H1 (cell line): ENCODE measurements around the gene WDR41. TPM values are rescaled to one million over a fixed set of nuclear protein-coding genes. Genes with fewer than 3 reads are reported as not detected.

Experiments
- CTCF ChIA-PET: fragments of 300-600 bp; sonication (Branson Sonifier 250); formaldehyde crosslinking; loops from one replicate; lab custom pipeline; 2021; ENCODE audit not compliant: partially characterized antibody; lab: Charles Lee
- POLR2A ChIA-PET: fragments of 300-600 bp; sonication (Branson Sonifier 250); formaldehyde crosslinking; loops from one replicate; lab custom pipeline; 2021; ENCODE audit warnings: inconsistent platforms; ENCODE audit not compliant: partially characterized antibody; lab: Charles Lee
- DNase-seq, 2 experiments: peaks; one replicate each; pipeline versions ENCODE4 v3.0.0 to v3.0.0-alpha.2; 2010 to 2022; ENCODE audit warnings: low spot score in 2 of 2, low read depth in 1 of 2, mixed read lengths in 1 of 2
- FAIRE-seq: peaks from 2 replicates; lab custom pipeline; 2011; peaks lifted over from hg19 to GRCh38; lab: Jason Lieb, UNC
- H2AFZ ChIP-seq: 2 replicates; pipeline ENCODE4 v1.8.1; 2012; ENCODE audit warnings: low read length, inconsistent platforms
- H2AK5ac ChIP-seq: 2 replicates; pipeline ENCODE4 v1.6.1; 2013; ENCODE audit warnings: low read depth, low read length
- H2BK120ac ChIP-seq: replicated peaks from 2 replicates; pipeline ENCODE3; 2013; ENCODE audit warnings: low read depth, low read length, inconsistent platforms
- H2BK12ac ChIP-seq: 2 replicates; pipeline ENCODE4 v1.6.1; 2013; ENCODE audit warnings: low read depth, low read length
- H2BK15ac ChIP-seq: 2 replicates; pipeline ENCODE4 v1.6.1; 2013; ENCODE audit warnings: low read length
- H2BK20ac ChIP-seq: 2 replicates; pipeline ENCODE4 v1.6.1; 2013; ENCODE audit warnings: low read length
- H2BK5ac ChIP-seq: 2 replicates; pipeline ENCODE4 v1.6.1; 2013; ENCODE audit warnings: low read depth, low read length
- H3K14ac ChIP-seq: 2 replicates; pipeline ENCODE4 v1.6.1; 2013; ENCODE audit warnings: inconsistent platforms; ENCODE audit not compliant: insufficient read length
- H3K18ac ChIP-seq: 2 replicates; pipeline ENCODE4 v1.6.1; 2013; ENCODE audit warnings: low read length; ENCODE audit errors: extremely low read depth
- H3K23ac ChIP-seq: 2 replicates; pipeline ENCODE4 v1.6.1; 2013; ENCODE audit warnings: inconsistent platforms; ENCODE audit not compliant: insufficient read length
- H3K23me2 ChIP-seq: 2 replicates; pipeline ENCODE4 v1.6.1; 2013; ENCODE audit warnings: low read depth, low read length
- H3K27ac ChIP-seq: 2 replicates; pipeline ENCODE4 v1.6.1; 2011; ENCODE audit warnings: low read depth, low read length, inconsistent platforms
- H3K27me3 ChIP-seq, 4 experiments: replicated peaks in 1 of 4; 1 replicate in 1 of 4; 2 replicates in 3 of 4; pipeline versions ENCODE4 v1.6.1 to v1.8.1; 2011 to 2013; ENCODE audit warnings: low read length in 3 of 4, mild to moderate bottlenecking in 3 of 4, inconsistent platforms in 2 of 4, mixed read lengths in 2 of 4, moderate library complexity in 1 of 4; ENCODE audit not compliant: control insufficient read depth in 3 of 4, insufficient read depth in 3 of 4; ENCODE audit errors: extremely low read depth in 1 of 4
- H3K36me3 ChIP-seq, 4 experiments: 2 replicates each; pipeline versions ENCODE4 v1.6.1 to v1.8.1; 2011 to 2013; ENCODE audit warnings: mild to moderate bottlenecking in 4 of 4, low read length in 3 of 4, moderate library complexity in 2 of 4, control low read depth in 1 of 4, inconsistent platforms in 1 of 4; ENCODE audit not compliant: insufficient read depth in 4 of 4, control insufficient read depth in 2 of 4
- H3K4ac ChIP-seq: replicated peaks from 2 replicates; pipeline ENCODE3; 2013; ENCODE audit warnings: low read length, low read depth, mixed read lengths, inconsistent platforms; ENCODE audit not compliant: insufficient read length
- H3K4me1 ChIP-seq, 4 experiments: replicated peaks in 1 of 4; 1 replicate in 1 of 4; 2 replicates in 3 of 4; pipeline versions ENCODE4 v1.6.1 to v1.8.1; 2011 to 2013; ENCODE audit warnings: low read length in 3 of 4, inconsistent platforms in 2 of 4, mixed read lengths in 1 of 4; ENCODE audit not compliant: insufficient read depth in 4 of 4, control insufficient read depth in 3 of 4
- H3K4me2 ChIP-seq, 2 experiments: 2 replicates each; pipeline versions ENCODE4 v1.6.1 to v1.8.1; 2011 to 2013; ENCODE audit warnings: low read depth in 2 of 2, low read length in 2 of 2, control low read depth in 1 of 2, inconsistent platforms in 1 of 2, mild to moderate bottlenecking in 1 of 2; ENCODE audit not compliant: insufficient read depth in 1 of 2
- H3K4me3 ChIP-seq, 4 experiments: fragments of 200-600, 300-600 bp in 1 of 4; sonication (generic), shearing (Covaris generic), sonication (Bioruptor Twin) in 1 of 4; 2 replicates each; pipeline versions ENCODE4 v1.5.1 to v1.8.1; 2011 to 2016; ENCODE audit warnings: low read length in 4 of 4, low read depth in 3 of 4, control low read depth in 2 of 4, inconsistent platforms in 2 of 4, mild to moderate bottlenecking in 2 of 4, mixed read lengths in 1 of 4, moderate library complexity in 1 of 4; ENCODE audit not compliant: insufficient read depth in 2 of 4; ENCODE audit errors: extremely low read depth in 1 of 4
- H3K56ac ChIP-seq: replicated peaks from 2 replicates; pipeline ENCODE3; 2013; ENCODE audit warnings: low read depth, mild to moderate bottlenecking, mixed read lengths, low read length, inconsistent platforms; ENCODE audit not compliant: insufficient read length
- H3K79me1 ChIP-seq: 2 replicates; pipeline ENCODE4 v1.6.1; 2013; ENCODE audit warnings: low read depth, low read length, control low read depth
- H3K79me2 ChIP-seq, 2 experiments: 2 replicates each; pipeline versions ENCODE4 v1.6.1 to v1.8.1; 2012 to 2013; ENCODE audit warnings: low read length in 2 of 2, mild to moderate bottlenecking in 2 of 2, inconsistent platforms in 1 of 2; ENCODE audit not compliant: insufficient read depth in 2 of 2, control insufficient read depth in 1 of 2
- H3K9ac ChIP-seq, 4 experiments: replicated peaks in 1 of 4; 1 replicate in 1 of 4; 2 replicates in 3 of 4; pipeline versions ENCODE4 v1.6.1 to v1.8.1; 2011 to 2013; ENCODE audit warnings: low read depth in 3 of 4, low read length in 3 of 4, control low read depth in 2 of 4, mild to moderate bottlenecking in 2 of 4, moderate library complexity in 2 of 4, inconsistent platforms in 1 of 4; ENCODE audit errors: extremely low read depth in 1 of 4
- H3K9me3 ChIP-seq, 2 experiments: 2 replicates each; pipeline versions ENCODE4 v1.6.1 to v1.8.1; 2012 to 2013; ENCODE audit warnings: mild to moderate bottlenecking in 2 of 2, moderate library complexity in 2 of 2, control low read depth in 1 of 2, inconsistent platforms in 1 of 2, low read depth in 1 of 2, low read length in 1 of 2, mixed read lengths in 1 of 2; ENCODE audit not compliant: insufficient read depth in 2 of 2
- H4K20me1 ChIP-seq, 2 experiments: replicated peaks in 1 of 2; 2 replicates each; pipeline versions ENCODE3 to v1.8.1; 2011 to 2013; ENCODE audit warnings: inconsistent platforms in 2 of 2, low read length in 2 of 2, mild to moderate bottlenecking in 1 of 2; ENCODE audit not compliant: insufficient read depth in 2 of 2, control insufficient read depth in 1 of 2
- H4K5ac ChIP-seq: 2 replicates; pipeline ENCODE4 v1.6.1; 2013; ENCODE audit warnings: low read length, low read depth, mixed read lengths, inconsistent platforms; ENCODE audit not compliant: insufficient read length
- H4K8ac ChIP-seq: 2 replicates; pipeline ENCODE4 v1.8.0; 2013; ENCODE audit warnings: mild to moderate bottlenecking, moderate library complexity, low read length, inconsistent platforms; ENCODE audit not compliant: insufficient read depth; ENCODE audit errors: extremely low read depth
- H4K91ac ChIP-seq: replicated peaks from 2 replicates; pipeline ENCODE3; 2013; ENCODE audit warnings: low read length, mixed read lengths, inconsistent platforms; ENCODE audit not compliant: insufficient read length
- ASH2L ChIP-seq: fragments of 200-600, 300-600 bp; sonication (generic); IDR thresholded peaks from one replicate; pipeline ENCODE4 v1.7.1; 2017; ENCODE audit warnings: low read length
- CEBPB ChIP-seq: IDR thresholded peaks from 2 replicates; pipeline ENCODE4 v1.6.1; 2012; ENCODE audit warnings: low read depth, low read length
- CHD2 ChIP-seq: IDR thresholded peaks from 2 replicates; pipeline ENCODE4 v1.6.1; 2012; ENCODE audit warnings: low read length, improper control_type of control experiment
- E2F6 ChIP-seq: IDR thresholded peaks from 2 replicates; pipeline ENCODE4 v1.6.1; 2012; ENCODE audit warnings: inconsistent platforms
- GABPA ChIP-seq: IDR thresholded peaks from 2 replicates; pipeline ENCODE4 v1.6.1; 2011; ENCODE audit warnings: mild to moderate bottlenecking, low read length, moderate library complexity, borderline replicate concordance; ENCODE audit not compliant: insufficient read depth
- HDAC2 ChIP-seq, 2 experiments: fragments of 300-600 bp in 1 of 2; sonication (generic) in 1 of 2; IDR thresholded peaks; 2 replicates each; pipeline ENCODE4 v1.6.1; 2011 to 2012; ENCODE audit warnings: low read depth in 2 of 2, low read length in 2 of 2, mild to moderate bottlenecking in 2 of 2, moderate library complexity in 2 of 2, borderline replicate concordance in 1 of 2, inconsistent platforms in 1 of 2
- NRF1 ChIP-seq: IDR thresholded peaks from 2 replicates; pipeline ENCODE4 v1.6.1; 2011; ENCODE audit warnings: mild to moderate bottlenecking, low read depth, low read length, improper control_type of control experiment
- POLR2AphosphoS5 ChIP-seq: IDR thresholded peaks from 2 replicates; pipeline ENCODE4 v1.6.1; 2011; ENCODE audit warnings: low read depth, low read length
- RBBP5 ChIP-seq: IDR thresholded peaks from 2 replicates; pipeline ENCODE4 v1.7.1; 2012; ENCODE audit warnings: low read depth, mild to moderate bottlenecking, inconsistent platforms, low read length, moderate library complexity, borderline replicate concordance
- RFX5 ChIP-seq: IDR thresholded peaks from 2 replicates; pipeline ENCODE4 v1.6.1; 2011; ENCODE audit warnings: low read depth, low read length, improper control_type of control experiment, borderline replicate concordance
- TAF1 ChIP-seq: IDR thresholded peaks from 2 replicates; pipeline ENCODE4 v1.6.1; 2011; ENCODE audit warnings: mild to moderate bottlenecking, low read depth, low read length
- TBP ChIP-seq: IDR thresholded peaks from 2 replicates; pipeline ENCODE4 v1.6.1; 2011; ENCODE audit warnings: low read depth, low read length, improper control_type of control experiment
- TEAD4 ChIP-seq: IDR thresholded peaks from 2 replicates; pipeline ENCODE4 v1.6.1; 2012; ENCODE audit warnings: low read depth, low read length, inconsistent platforms, mixed read lengths
- ZNF274 ChIP-seq: IDR thresholded peaks from 2 replicates; pipeline ENCODE4 v1.7.0; 2012; ENCODE audit warnings: low read length, borderline replicate concordance; ENCODE audit errors: extremely low read depth
- WGBS, 2 experiments: shearing (Covaris generic) in 1 of 2; methylation state at CpG; one replicate each; pipeline versions ENCODE4 v1.1.6 to v1.1.7; 2013 to 2015; ENCODE audit warnings: low lambda C conversion rate in 2 of 2, mixed read lengths in 2 of 2, inconsistent platforms in 1 of 2, low coverage in 1 of 2, missing lambda C conversion rate in 1 of 2; ENCODE audit not compliant: insufficient replicate concordance in 2 of 2, insufficient coverage in 1 of 2, insufficient read length in 1 of 2; ENCODE audit errors: extremely low coverage in 1 of 2, missing lambda C conversion rate in 1 of 2; 5-methylcytosine and 5-hydroxymethylcytosine counted together
- polyA plus RNA-seq, 7 experiments: library from polyadenylated mRNA; depleted of rRNA in 3 of 7; stranded (reverse) in 5 of 7; unstranded in 2 of 7; fragments of >200 nt in 5 of 7; fragments of 200-250 nt in 2 of 7; gene quantifications; 1 replicate in 5 of 7; 2 replicates in 1 of 7; 4 replicates in 1 of 7; pipeline versions ENCODE4 v1.2.1 to v1.2.3, GENCODE V29; 2011 to 2013; ENCODE audit warnings: missing spikeins in 2 of 7, mixed read lengths in 2 of 7
- total RNA-seq: library from RNA; stranded (reverse); fragmentation: NEBNext Ultra II Directional; extraction: Animal tissue kit (Norgen Biotek cat#: 25700); gene quantifications from 2 replicates; pipeline ENCODE4 v1.2.1, GENCODE V29; 2021

Gene WDR41
- total and polyA plus RNA-seq, 2 of the 8 experiments (the other 6 are each of a cell fraction or from before 2014, with no cell fraction given), result 16.4 to 44.9 TPM

- no peak overlapping the region for H4K8ac ChIP-seq
- no peaks in the 10 kb centered on the region for H3K23me2 ChIP-seq
- no peak overlapping the region for H3K9ac ChIP-seq
- H3K23ac ChIP-seq, result no peak overlapping the region
- H2BK120ac ChIP-seq, result no peak overlapping the region
- H2AFZ ChIP-seq, result no peak overlapping the region
- H3K4me3 ChIP-seq, result no peak overlapping the region
- H3K36me3 ChIP-seq, result no peaks in the 10 kb centered on the region
- no peak overlapping the region for H3K56ac ChIP-seq
- H2BK15ac ChIP-seq, result no peak overlapping the region
- H3K4me2 ChIP-seq, result no peak overlapping the region
- CTCF ChIA-PET, result no interaction called here
- no peak overlapping the region for H3K18ac ChIP-seq
- H3K9me3 ChIP-seq, result no peaks in the 10 kb centered on the region
- H4K5ac ChIP-seq, result no peak overlapping the region
- 87% methylated on average over 2 of the region's 2 CpGs; no CpG with 5 or more reads in 1 of the 2 experiments for WGBS, 2 experiments
- DNase-seq, result no peak
- H3K14ac ChIP-seq, result no peak overlapping the region
- H2BK20ac ChIP-seq, result no peak overlapping the region
- no peaks in the 10 kb centered on the region; the same call in 1 of the 2 replicates for H3K79me1 ChIP-seq
- H4K91ac ChIP-seq, result no peak overlapping the region
- no peak overlapping the region for H2BK12ac ChIP-seq
- FAIRE-seq, result no peak
- no peak overlapping the region for H3K4ac ChIP-seq
- TF ChIP-seq HDAC2 (IDR thresholded peaks at IDR 0.05; ENCODE audit: borderline replicate concordance in 1 of 2, low read depth in 2 of 2, low read length in 2 of 2) (no peak), NRF1 (no peak), E2F6 (no peak), RFX5 (no peak), POLR2AphosphoS5 (no peak), TAF1 (no peak), CHD2 (no peak), TBP (no peak), RBBP5 (no peak), ZNF274 (no peak), CEBPB (no peak), GABPA (no peak), ASH2L (no peak), TEAD4 (no peak)
- no peaks in the 10 kb centered on the region for H3K27me3 ChIP-seq
- H3K79me2 ChIP-seq, result no peaks in the 10 kb centered on the region
- no peaks in the 10 kb centered on the region for H4K20me1 ChIP-seq
- no peak overlapping the region for H3K27ac ChIP-seq
- POLR2A ChIA-PET, result no interaction called here
- H2BK5ac ChIP-seq, result no peak overlapping the region
- no peak overlapping the region for H2AK5ac ChIP-seq
- 0 out of 7 replicates have a peak, but pooled peaks cover 0 to 2% (median 0%) of the 10 kb centered on the region in 4 experiments for H3K4me1 ChIP-seq
Observed at GRCh38 chr5:77389746-77390145, 102.4 kb downstream of the WDR41 start.
